ENCODE data around the gene EHMT1. TPM values are rescaled to one million over a fixed set of nuclear protein-coding genes. Genes with fewer than 3 reads are reported as not detected.
A peak's percentile ranks its signal among the peaks of the same experiment; 100 is the strongest.

Gene EHMT1
- total RNA-seq, 1 donor from 2014 or later: 64.5 TPM

- Mint-ChIP-seq H3K27me3 (ENCODE audit: low read depth, unreplicated experiment) (no peaks in the 10 kb centered on the region), H3K4me3 (ENCODE audit: unreplicated experiment) (no peak overlapping the region), H3K27ac (ENCODE audit: unreplicated experiment) (no peak overlapping the region), H3K4me1 (ENCODE audit: low read depth, unreplicated experiment) (no peaks in the 10 kb centered on the region), H3K9me3 (ENCODE audit: unreplicated experiment) (peaks cover 24% of the 10 kb centered on the region), H3K36me3 (ENCODE audit: low read depth, unreplicated experiment) (peaks cover 6% of the 10 kb centered on the region)
- no peaks in the 10 kb centered on the region for H3K4me1 ChIP-seq (ENCODE audit: insufficient read depth, low read length)
- H3K4me3 ChIP-seq (ENCODE audit: insufficient read depth, low read depth, low read length): no peak overlapping the region
- no peaks in the 10 kb centered on the region for H3K9me3 ChIP-seq (ENCODE audit: insufficient read depth, low read depth, low read length)
- H3K27ac ChIP-seq (ENCODE audit: low read depth, low read length): no peak overlapping the region
- no peak overlapping the region for H2AFZ ChIP-seq (ENCODE audit: low read depth, low read length)
- DNase-seq (ENCODE audit: low read depth) (peak; percentile 2), FAIRE-seq (no peak)
- TF ChIP-seq CTCF (IDR thresholded peaks at IDR 0.05; ENCODE audit: insufficient read depth, low read depth, low read length) (no peak), EZH2 (IDR thresholded peaks at IDR 0.05; ENCODE audit: insufficient read depth, low read length) (no peak)
- H3K9ac ChIP-seq (ENCODE audit: low read length): no peak overlapping the region
- no peak overlapping the region for H3K4me2 ChIP-seq (ENCODE audit: low read length)
- H3K27me3 ChIP-seq (ENCODE audit: insufficient read depth, low read length): no peaks in the 10 kb centered on the region
- no peaks in the 10 kb centered on the region for H4K20me1 ChIP-seq (ENCODE audit: insufficient read depth, low read length)
- H3K79me2 ChIP-seq (ENCODE audit: insufficient read depth, low read length): no peaks in the 10 kb centered on the region
- no peaks in the 10 kb centered on the region for H3K36me3 ChIP-seq (ENCODE audit: insufficient read depth, low read length)
These were observed 232.9 kb downstream of the EHMT1 start for GRCh38 chr9:137851516-137852267.

GRCh38 chr9:137853392-137853995, 234.7 kb downstream of the EHMT1 start:
- Mint-ChIP-seq H3K9me3 (ENCODE audit: unreplicated experiment) (peaks cover 24% of the 10 kb centered on the region), H3K36me3 (ENCODE audit: low read depth, unreplicated experiment) (peaks cover 6% of the 10 kb centered on the region), H3K4me3 (ENCODE audit: unreplicated experiment) (no peak overlapping the region), H3K27ac (ENCODE audit: unreplicated experiment) (no peak overlapping the region), H3K4me1 (ENCODE audit: low read depth, unreplicated experiment) (no peaks in the 10 kb centered on the region), H3K27me3 (ENCODE audit: low read depth, unreplicated experiment) (peaks cover 1% of the 10 kb centered on the region)
- Histone ChIP-seq H2AFZ (ENCODE audit: low read depth, low read length) (no peak overlapping the region), H3K27me3 (ENCODE audit: insufficient read depth, low read length) (no peaks in the 10 kb centered on the region), H3K27ac (ENCODE audit: low read depth, low read length) (no peak overlapping the region), H4K20me1 (ENCODE audit: insufficient read depth, low read length) (no peaks in the 10 kb centered on the region), H3K9me3 (ENCODE audit: insufficient read depth, low read depth, low read length) (no peaks in the 10 kb centered on the region), H3K4me2 (ENCODE audit: low read length) (no peak overlapping the region), H3K4me1 (ENCODE audit: insufficient read depth, low read length) (no peaks in the 10 kb centered on the region), H3K9ac (ENCODE audit: low read length) (no peak overlapping the region), H3K79me2 (ENCODE audit: insufficient read depth, low read length) (no peaks in the 10 kb centered on the region), H3K4me3 (ENCODE audit: insufficient read depth, low read depth, low read length) (no peak overlapping the region), H3K36me3 (ENCODE audit: insufficient read depth, low read length) (no peaks in the 10 kb centered on the region)
- TF ChIP-seq CTCF (IDR thresholded peaks at IDR 0.05; ENCODE audit: insufficient read depth, low read depth, low read length) (no peak), EZH2 (IDR thresholded peaks at IDR 0.05; ENCODE audit: insufficient read depth, low read length) (no peak)
- FAIRE-seq (no peak), DNase-seq (ENCODE audit: low read depth) (no peak)

GRCh38 chr9:137860361-137860760, 241.6 kb downstream of the EHMT1 start:
- Histone ChIP-seq H3K9ac (ENCODE audit: low read length) (no peak overlapping the region), H3K4me1 (ENCODE audit: insufficient read depth, low read length) (no peaks in the 10 kb centered on the region), H3K9me3 (ENCODE audit: insufficient read depth, low read depth, low read length) (no peaks in the 10 kb centered on the region), H3K36me3 (ENCODE audit: insufficient read depth, low read length) (no peaks in the 10 kb centered on the region), H3K27ac (ENCODE audit: low read depth, low read length) (no peak overlapping the region), H4K20me1 (ENCODE audit: insufficient read depth, low read length) (no peaks in the 10 kb centered on the region), H3K4me2 (ENCODE audit: low read length) (no peak overlapping the region), H2AFZ (ENCODE audit: low read depth, low read length) (no peak overlapping the region), H3K27me3 (ENCODE audit: insufficient read depth, low read length) (no peaks in the 10 kb centered on the region), H3K79me2 (ENCODE audit: insufficient read depth, low read length) (no peaks in the 10 kb centered on the region), H3K4me3 (ENCODE audit: insufficient read depth, low read depth, low read length) (no peak overlapping the region)
- peaks cover 23% of the 10 kb centered on the region for H3K9me3 Mint-ChIP-seq (ENCODE audit: unreplicated experiment)
- peaks cover 3% of the 10 kb centered on the region for H3K36me3 Mint-ChIP-seq (ENCODE audit: low read depth, unreplicated experiment)
- DNase-seq (ENCODE audit: low read depth) (no peak), FAIRE-seq (no peak)
- H3K27me3 Mint-ChIP-seq (ENCODE audit: low read depth, unreplicated experiment): peaks cover 11% of the 10 kb centered on the region
- no peak overlapping the region for H3K4me3 Mint-ChIP-seq (ENCODE audit: unreplicated experiment)
- H3K27ac Mint-ChIP-seq (ENCODE audit: unreplicated experiment): no peak overlapping the region
- TF ChIP-seq EZH2 (IDR thresholded peaks at IDR 0.05; ENCODE audit: insufficient read depth, low read length) (no peak), CTCF (IDR thresholded peaks at IDR 0.05; ENCODE audit: insufficient read depth, low read depth, low read length) (no peak)
- H3K4me1 Mint-ChIP-seq (ENCODE audit: low read depth, unreplicated experiment): no peaks in the 10 kb centered on the region

Measured in astrocyte (in vitro differentiated cells and primary cell).